Aorta (tissue), 5 donors: ENCODE results near the gene TEAD4. TPM values are rescaled to one million over a fixed set of nuclear protein-coding genes. Genes with fewer than 3 reads are reported as not detected.

Experiments
- ATAC-seq: fragments of 200-7000 bp; cut with Tn5 transposase; one replicate; pipeline ENCODE4 v1.9.1; 2022; ENCODE audit warnings: moderate library complexity; ENCODE audit not compliant: low FRiP score
- DNase-seq, 2 donors: peaks; one replicate each; pipeline ENCODE4 v3.0.0-alpha.2; 2020
- H3K27ac ChIP-seq, 2 donors: one replicate each; pipeline ENCODE4 v1.5.1; 2013; ENCODE audit warnings: low read length in 2 of 2, mild to moderate bottlenecking in 2 of 2, moderate library complexity in 2 of 2, control low read depth in 1 of 2, inconsistent platforms in 1 of 2, low read depth in 1 of 2
- H3K27me3 ChIP-seq, 2 donors: one replicate each; pipeline ENCODE4 v1.6.1; 2013; ENCODE audit warnings: control low read depth in 1 of 2, low read length in 1 of 2, mild to moderate bottlenecking in 1 of 2, moderate library complexity in 1 of 2; ENCODE audit not compliant: insufficient read depth in 2 of 2, control insufficient read depth in 1 of 2
- H3K36me3 ChIP-seq, 2 donors: one replicate each; pipeline ENCODE4 v1.6.1; 2013; ENCODE audit warnings: control low read depth in 1 of 2, low read length in 1 of 2, mild to moderate bottlenecking in 1 of 2; ENCODE audit not compliant: insufficient read depth in 2 of 2, control insufficient read depth in 1 of 2
- H3K4me1 ChIP-seq, 2 donors: one replicate each; pipeline ENCODE4 v1.6.1; 2013; ENCODE audit warnings: low read length in 2 of 2, control low read depth in 1 of 2, mild to moderate bottlenecking in 1 of 2, moderate library complexity in 1 of 2; ENCODE audit not compliant: insufficient read depth in 2 of 2, control insufficient read depth in 1 of 2
- H3K4me3 ChIP-seq, 2 donors: one replicate each; pipeline ENCODE4 v1.5.1; 2013; ENCODE audit warnings: low read length in 2 of 2, control low read depth in 1 of 2, mild to moderate bottlenecking in 1 of 2
- H3K9me3 ChIP-seq: one replicate; pipeline ENCODE4 v1.6.1; 2013; ENCODE audit warnings: mild to moderate bottlenecking, low read length; ENCODE audit not compliant: control insufficient read depth
- WGBS, 2 donors: extraction: QIAGEN DNeasy Blood & Tissue Kit; methylation state at CpG; one replicate each; pipeline ENCODE4 v1.1.7; 2013; 5-methylcytosine and 5-hydroxymethylcytosine counted together
- intact Hi-C, 2 donors: fragments of 100-400 bp; cut with DNase I; formaldehyde crosslinking; loops; one replicate each; pipeline versions ENCODE4 v1.14.2 to v1.15.0; 2022
- polyA plus RNA-seq, 2 donors: library from polyadenylated mRNA; stranded (reverse); fragments of 200-250 nt; gene quantifications; one replicate each; pipeline ENCODE4 v1.2.3, GENCODE V29; 2013
- total RNA-seq, 2 donors: library from RNA; stranded (reverse); fragmentation: NEBNext Ultra II Directional; extraction: Animal tissue kit (Norgen Biotek cat#: 25700); gene quantifications; one replicate each; pipeline ENCODE4 v1.2.1, GENCODE V29; 2021
- donor health status: healthy with polysubstance abuse.
- donor health status: Bipolar disorder and iron deficiency.
- donor health status: DM: no; HTN: no; CAD: no.
- donor health status: DM: no; HTN: no; CAD: no.
- donor health status: DM: yes; HTN: yes; CAD: no.

The TEAD4 gene
- total and polyA plus RNA-seq, 4 donors = 8.9 to 29.0 (median 20.2) TPM

GRCh38 chr12:3035815-3036702 lies 76.9 kb downstream of the TEAD4 start:
- ATAC-seq (no peak), DNase-seq (peak in 1 of 2 donors; percentile 9)
- WGBS, 2 donors = 82 to 84% methylated on average over 16 of the region's 16 CpGs
- no peak overlapping the region for H3K4me3 ChIP-seq
- intact Hi-C loops = loop anchor here (5.0 to 10.0 kb wide), 3 partner anchors 151 to 184 kb away; partner anchors contain the start of gene TEX52 (in 1 of the 2)
- no peaks in the 10 kb centered on the region for H3K27me3 ChIP-seq
- no peak overlapping the region for H3K27ac ChIP-seq
- no peaks in the 10 kb centered on the region for H3K9me3 ChIP-seq
- H3K4me1 ChIP-seq = no peaks in the 10 kb centered on the region
- H3K36me3 ChIP-seq = peaks cover 2 to 4% of the 10 kb centered on the region in 2 donors

- H3K4me3 ChIP-seq = no peak overlapping the region
- H3K4me1 ChIP-seq = no peaks in the 10 kb centered on the region
These were observed 77.9 kb downstream of the TEAD4 start for GRCh38 chr12:3036901-3037600.

GRCh38 chr12:3038166-3038565 lies 79.0 kb downstream of the TEAD4 start:
- intact Hi-C loops = loop anchor here (5.0 to 10.0 kb wide), 3 partner anchors 153 to 186 kb away; partner anchors contain the start of gene TEX52 (in 1 of the 2)
- Histone ChIP-seq H3K27me3 (no peaks in the 10 kb centered on the region), H3K4me3 (no peak overlapping the region), H3K4me1 (no peaks in the 10 kb centered on the region), H3K9me3 (no peaks in the 10 kb centered on the region), H3K36me3 (peaks cover 2 to 4% of the 10 kb centered on the region in 2 donors), H3K27ac (no peak overlapping the region)
- 86% methylated on average over 7 of the region's 7 CpGs for WGBS, 2 donors
- DNase-seq (no peak), ATAC-seq (no peak)

More at GRCh38 chr12:3036901-3037600, 77.9 kb downstream of the TEAD4 start:
- H3K27ac ChIP-seq = no peak overlapping the region
- intact Hi-C loops = loop anchor here (5.0 to 10.0 kb wide), 3 partner anchors 152 to 185 kb away; partner anchors contain the start of gene TEX52 (in 1 of the 2)
- peaks cover 2 to 4% of the 10 kb centered on the region in 2 donors for H3K36me3 ChIP-seq
- 87 to 91% methylated on average over 12 of the region's 12 CpGs for WGBS, 2 donors
- no peaks in the 10 kb centered on the region for H3K27me3 ChIP-seq
- peak in 1 of 2 donors; percentile 28 for DNase-seq
- no peak for ATAC-seq
- H3K9me3 ChIP-seq = no peaks in the 10 kb centered on the region

- Histone ChIP-seq H3K4me1 (no peaks in the 10 kb centered on the region), H3K9me3 (no peaks in the 10 kb centered on the region), H3K27me3 (no peaks in the 10 kb centered on the region), H3K36me3 (peaks cover 2 to 4% of the 10 kb centered on the region in 2 donors), H3K27ac (no peak overlapping the region), H3K4me3 (no peak overlapping the region)
- WGBS, 2 donors = 89 to 90% methylated on average over 11 of the region's 11 CpGs
- no peak for DNase-seq
- no peak for ATAC-seq
- intact Hi-C loops = loop anchor here (5.0 to 10.0 kb wide), 3 partner anchors 154 to 187 kb away; partner anchors contain the start of gene TEX52 (in 1 of the 2)
These were observed 79.8 kb downstream of the TEAD4 start for GRCh38 chr12:3038926-3039510.

GRCh38 chr12:3040026-3040656 lies 80.9 kb downstream of the TEAD4 start:
- no peaks in the 10 kb centered on the region for H3K4me1 ChIP-seq
- H3K9me3 ChIP-seq = no peaks in the 10 kb centered on the region
- no peak overlapping the region for H3K27ac ChIP-seq
- H3K36me3 ChIP-seq = peaks cover 2 to 4% of the 10 kb centered on the region in 2 donors
- ATAC-seq = no peak
- no peaks in the 10 kb centered on the region for H3K27me3 ChIP-seq
- peak in 1 of 2 donors; percentile 48 for DNase-seq
- H3K4me3 ChIP-seq = no peak overlapping the region
- WGBS, 2 donors = 93 to 95% methylated on average over 15 of the region's 15 CpGs
- intact Hi-C loops = loop anchor here in 1 of 2 donors (5.0 kb wide), 1 partner anchor 78 kb away; no protein-coding TSS in a partner anchor

GRCh38 chr12:3040663-3041544 lies 81.7 kb downstream of the TEAD4 start:
- Histone ChIP-seq H3K36me3 (peaks cover 2 to 4% of the 10 kb centered on the region in 2 donors), H3K27ac (no peak overlapping the region), H3K4me1 (no peaks in the 10 kb centered on the region), H3K4me3 (no peak overlapping the region), H3K9me3 (no peaks in the 10 kb centered on the region), H3K27me3 (no peaks in the 10 kb centered on the region)
- DNase-seq = peak in 1 of 2 donors; percentile 70
- intact Hi-C loops = loop anchor here in 1 of 2 donors (5.0 kb wide), 1 partner anchor 79 kb away; no protein-coding TSS in a partner anchor
- ATAC-seq = no peak
- WGBS, 2 donors = 86 to 88% methylated on average over 29 of the region's 29 CpGs

DNA sequence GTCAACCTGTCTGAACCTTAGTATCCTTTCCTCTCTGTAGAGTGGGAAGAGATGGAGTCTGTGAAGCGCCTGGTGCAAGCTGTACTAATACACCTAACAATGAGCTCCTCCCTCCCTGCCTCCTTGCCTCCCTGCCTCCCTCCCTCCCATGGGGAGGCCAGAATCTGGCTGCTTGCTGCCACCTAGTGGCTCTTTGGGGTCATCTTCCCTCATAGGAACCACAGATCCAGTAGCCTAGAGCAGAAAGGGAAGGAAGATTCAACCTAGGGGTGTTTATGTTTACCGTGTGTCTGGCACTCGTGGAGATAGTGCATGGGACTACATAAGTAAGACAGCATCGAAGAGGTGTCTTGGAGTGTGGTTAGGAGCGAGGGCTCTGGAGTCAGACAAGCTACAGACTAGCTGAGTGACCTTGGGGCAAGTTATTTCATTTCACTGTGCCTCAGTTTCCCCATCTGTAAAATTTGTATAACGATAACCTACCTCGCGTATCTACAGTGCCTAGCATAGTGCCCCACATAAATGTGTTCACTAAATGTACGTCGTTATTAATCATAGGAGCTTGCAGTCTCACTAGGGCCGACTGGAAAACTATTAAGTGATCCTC lies 82.5 kb downstream of the TEAD4 start:
- Histone ChIP-seq H3K36me3 (peaks cover 2 to 4% of the 10 kb centered on the region in 2 donors), H3K4me1 (no peaks in the 10 kb centered on the region), H3K27me3 (no peaks in the 10 kb centered on the region), H3K9me3 (no peaks in the 10 kb centered on the region), H3K27ac (no peak overlapping the region), H3K4me3 (no peak overlapping the region)
- DNase-seq (peak; percentile 72 to 79), ATAC-seq (peak; percentile 65)
- intact Hi-C loops = loop anchor here in 1 of 2 donors (5.0 kb wide), 1 partner anchor 79 kb away; no protein-coding TSS in a partner anchor
- 69 to 72% methylated on average over 11 of the region's 11 CpGs for WGBS, 2 donors
